NCI-H2227 (cell line): ENCODE data around the gene OST4.

Experiments
- DNase-seq: peaks from one replicate; lab custom pipeline; 2025; ENCODE audit not compliant: unreplicated experiment; lab: John Stamatoyannopoulos, UW

OST4 gene

GRCh38 chr2:27093430-27094352, 22.2 kb upstream of the OST4 start:
- DNase-seq, result no peak

GRCh38 chr2:27092696-27093429, 21.4 kb upstream of the OST4 start:
- no peak for DNase-seq

- no peak for DNase-seq
Observed at GRCh38 chr2:27091746-27092695, 20.6 kb upstream of the OST4 start.

- no peak for DNase-seq
Observed at GRCh38 chr2:27089111-27089954, 17.9 kb upstream of the OST4 start.

DNA sequence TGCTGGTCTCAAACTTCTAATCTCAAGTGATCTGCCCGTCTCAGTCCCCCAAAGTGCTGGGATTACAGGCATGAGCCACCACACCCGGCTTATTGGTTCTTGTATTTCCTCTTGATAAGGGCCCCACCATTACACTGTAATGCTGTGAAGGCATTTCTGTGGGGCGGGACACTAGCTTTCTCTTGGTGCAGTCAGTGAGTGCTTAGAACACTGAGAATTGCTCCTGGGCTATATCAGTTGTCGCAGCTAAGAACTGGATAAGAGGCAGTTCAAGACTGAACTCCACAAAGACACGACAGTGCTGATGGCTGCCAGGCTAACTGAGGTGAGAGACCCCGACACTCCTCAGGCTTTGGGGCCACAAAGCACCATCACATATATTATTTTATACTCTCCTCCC, 17.2 kb upstream of the OST4 start:
- DNase-seq, result no peak

GRCh38 chr2:27087823-27088410, 16.5 kb upstream of the OST4 start:
- no peak for DNase-seq

- DNase-seq, result peak; percentile 71
Observed at GRCh38 chr2:27086724-27087593, 15.5 kb upstream of the OST4 start, which contains the start of gene KHK. TSS of gene KHK (plus strand) at chr2:27086772. CDS start at chr2:27087260, 488 bp downstream.

GRCh38 chr2:27086090-27086723, 14.8 kb upstream of the OST4 start:
- DNase-seq, result peak; percentile 98

DNA sequence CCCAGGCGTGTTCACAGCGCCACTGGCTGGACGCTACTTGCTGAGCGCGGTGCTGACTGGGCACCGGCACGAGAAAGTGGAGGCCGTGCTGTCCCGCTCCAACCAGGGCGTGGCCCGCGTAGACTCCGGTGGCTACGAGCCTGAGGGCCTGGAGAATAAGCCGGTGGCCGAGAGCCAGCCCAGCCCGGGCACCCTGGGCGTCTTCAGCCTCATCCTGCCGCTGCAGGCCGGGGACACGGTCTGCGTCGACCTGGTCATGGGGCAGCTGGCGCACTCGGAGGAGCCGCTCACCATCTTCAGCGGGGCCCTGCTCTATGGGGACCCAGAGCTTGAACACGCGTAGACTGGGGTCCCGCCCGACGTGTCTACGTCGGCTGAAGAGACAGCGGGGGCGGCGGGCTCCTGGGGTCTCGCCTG, 14.2 kb upstream of the OST4 start:
- DNase-seq, result peak; percentile 71

GRCh38 chr2:27085062-27085672, 13.7 kb upstream of the OST4 start:
- no peak for DNase-seq

GRCh38 chr2:27084297-27085061, 13.0 kb upstream of the OST4 start:
- DNase-seq, result no peak

DNA sequence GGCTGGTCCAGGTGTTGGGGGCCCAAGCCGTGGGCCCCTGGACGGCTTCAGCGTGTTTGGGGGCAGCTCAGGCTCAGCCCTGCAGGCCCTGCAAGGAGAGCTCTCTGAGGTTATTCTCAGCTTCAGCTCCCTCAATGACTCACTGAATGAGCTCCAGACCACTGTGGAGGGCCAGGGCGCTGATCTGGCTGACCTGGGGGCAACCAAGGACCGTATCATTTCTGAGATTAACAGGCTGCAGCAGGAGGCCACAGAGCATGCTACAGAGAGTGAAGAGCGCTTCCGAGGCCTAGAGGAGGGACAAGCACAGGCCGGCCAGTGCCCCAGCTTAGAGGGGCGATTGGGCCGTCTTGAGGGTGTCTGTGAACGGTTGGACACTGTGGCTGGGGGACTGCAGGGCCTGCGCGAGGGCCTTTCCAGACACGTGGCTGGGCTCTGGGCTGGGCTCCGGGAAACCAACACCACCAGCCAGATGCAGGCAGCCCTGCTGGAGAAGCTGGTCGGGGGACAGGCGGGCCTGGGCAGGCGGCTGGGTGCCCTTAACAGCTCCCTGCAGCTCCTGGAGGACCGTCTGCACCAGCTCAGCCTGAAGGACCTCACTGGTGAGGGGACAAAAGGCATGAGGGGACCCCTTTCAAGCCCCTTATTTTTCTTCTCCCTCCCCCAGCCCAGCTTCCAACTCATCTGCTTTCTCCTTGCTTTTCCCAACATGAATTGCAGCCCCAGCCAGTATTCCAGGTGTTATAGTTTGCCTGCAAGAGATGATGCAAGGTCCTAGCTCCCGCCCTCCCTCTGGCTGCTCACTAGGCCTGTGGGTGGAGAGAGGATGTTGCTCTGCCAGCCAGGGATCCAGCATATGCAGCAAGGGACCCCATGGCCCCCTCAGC, 12.2 kb upstream of the OST4 start:
- no peak for DNase-seq

GRCh38 chr2:27082773-27083409, 11.4 kb upstream of the OST4 start:
- DNase-seq, result no peak

GRCh38 chr2:27081984-27082772, 10.7 kb upstream of the OST4 start:
- no peak for DNase-seq

- DNase-seq, result no peak
Observed at GRCh38 chr2:27080603-27080936, 9.1 kb upstream of the OST4 start.
